WERI-Rb-1 (cell line): ENCODE measurements around the gene GRIK4.

Source experiments
- DNase-seq: peaks from one replicate; pipeline ENCODE4 v3.0.0-alpha.2; 2020
- H3K27ac ChIP-seq: fragments of 250-450 bp; sonication (Bioruptor Pico); 2 replicates; pipeline ENCODE4 v1.5.1; 2020; ENCODE audit warnings: mild to moderate bottlenecking, moderate library complexity
- H3K27me3 ChIP-seq: fragments of 250-450 bp; sonication (Bioruptor Pico); 2 replicates; pipeline ENCODE4 v1.5.1; 2021; ENCODE audit warnings: mild to moderate bottlenecking, low read depth, moderate library complexity; ENCODE audit not compliant: insufficient read depth, severe bottlenecking
- H3K36me3 ChIP-seq: fragments of 250-450 bp; sonication (Bioruptor Pico); 2 replicates; pipeline ENCODE4 v1.5.1; 2020; ENCODE audit warnings: mild to moderate bottlenecking, moderate library complexity
- H3K4me3 ChIP-seq: 2 replicates; pipeline ENCODE4 v1.5.1; 2011; ENCODE audit warnings: low read depth, mild to moderate bottlenecking, control low read depth, low read length
- H3K9me3 ChIP-seq: fragments of 250-450 bp; sonication (Bioruptor Pico); 2 replicates; pipeline ENCODE4 v1.5.1; 2021; ENCODE audit warnings: mild to moderate bottlenecking, moderate library complexity; ENCODE audit not compliant: severe bottlenecking
- TF ChIP-seq, protein P1 (sequence below): IDR thresholded peaks from 2 replicates; pipeline ENCODE4 v1.5.1; 2011; ENCODE audit warnings: low read depth, mild to moderate bottlenecking, control low read depth, inconsistent platforms, low read length

GRIK4 gene

DNA sequence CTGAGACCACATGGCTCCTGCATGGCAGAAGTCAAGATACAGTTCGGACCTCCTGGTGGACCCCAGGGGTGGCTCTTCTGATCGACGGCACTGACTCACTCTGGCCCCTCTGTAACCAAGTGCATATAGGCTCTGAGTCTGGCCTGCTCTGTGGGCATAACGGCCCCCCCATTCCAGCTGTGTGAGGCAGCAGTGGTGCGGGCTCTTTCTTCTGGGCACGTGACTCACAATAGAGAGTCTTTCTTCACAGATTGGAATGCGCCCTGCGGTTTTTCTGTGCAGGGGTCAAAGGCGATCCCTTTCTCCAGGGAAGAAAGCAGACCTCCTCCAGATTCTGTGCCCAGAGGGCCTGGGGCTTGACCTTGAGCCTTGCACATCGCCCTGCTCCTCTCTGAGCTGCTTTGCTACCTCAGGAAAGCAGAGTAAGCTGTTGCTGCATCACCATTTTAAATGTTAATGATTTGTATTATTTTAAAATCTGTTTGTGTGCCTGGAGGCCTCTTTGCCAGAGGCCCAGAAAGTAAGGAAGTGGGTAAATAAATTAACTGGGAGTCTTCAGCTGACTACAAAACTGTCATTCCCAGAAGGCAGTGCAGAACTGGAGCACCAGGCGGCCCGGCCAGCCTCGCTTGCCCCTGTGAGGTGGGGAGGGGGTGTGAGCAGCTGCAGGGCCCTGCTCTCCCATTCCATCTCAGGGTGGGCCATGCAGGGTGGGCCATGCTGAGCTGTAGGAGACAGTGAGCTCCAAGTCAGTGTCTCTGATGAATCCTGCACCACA is 199.0 kb downstream of the GRIK4 start:
- H3K36me3 ChIP-seq = no peaks in the 10 kb centered on the region

DNA sequence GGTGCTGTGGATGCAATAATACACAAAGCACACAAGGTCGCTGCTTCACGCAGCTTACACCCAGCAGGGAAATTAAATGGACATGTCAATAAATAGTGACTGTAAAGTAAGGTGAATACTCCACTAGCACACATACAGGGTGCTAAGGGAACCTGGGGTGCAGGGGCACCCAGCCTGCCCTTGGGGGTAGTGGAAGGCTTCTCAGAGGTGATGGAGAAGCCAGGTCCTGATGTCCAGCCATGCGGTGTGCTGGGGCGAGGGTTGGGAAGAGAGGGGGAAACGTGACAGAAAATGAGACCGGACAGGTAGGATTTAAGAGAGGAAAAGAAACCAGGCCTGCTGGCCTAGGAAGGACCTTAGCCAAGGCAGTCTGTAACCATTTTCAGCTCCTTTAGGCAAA is 200.5 kb downstream of the GRIK4 start:
- TF ChIP-seq, protein P1, sequence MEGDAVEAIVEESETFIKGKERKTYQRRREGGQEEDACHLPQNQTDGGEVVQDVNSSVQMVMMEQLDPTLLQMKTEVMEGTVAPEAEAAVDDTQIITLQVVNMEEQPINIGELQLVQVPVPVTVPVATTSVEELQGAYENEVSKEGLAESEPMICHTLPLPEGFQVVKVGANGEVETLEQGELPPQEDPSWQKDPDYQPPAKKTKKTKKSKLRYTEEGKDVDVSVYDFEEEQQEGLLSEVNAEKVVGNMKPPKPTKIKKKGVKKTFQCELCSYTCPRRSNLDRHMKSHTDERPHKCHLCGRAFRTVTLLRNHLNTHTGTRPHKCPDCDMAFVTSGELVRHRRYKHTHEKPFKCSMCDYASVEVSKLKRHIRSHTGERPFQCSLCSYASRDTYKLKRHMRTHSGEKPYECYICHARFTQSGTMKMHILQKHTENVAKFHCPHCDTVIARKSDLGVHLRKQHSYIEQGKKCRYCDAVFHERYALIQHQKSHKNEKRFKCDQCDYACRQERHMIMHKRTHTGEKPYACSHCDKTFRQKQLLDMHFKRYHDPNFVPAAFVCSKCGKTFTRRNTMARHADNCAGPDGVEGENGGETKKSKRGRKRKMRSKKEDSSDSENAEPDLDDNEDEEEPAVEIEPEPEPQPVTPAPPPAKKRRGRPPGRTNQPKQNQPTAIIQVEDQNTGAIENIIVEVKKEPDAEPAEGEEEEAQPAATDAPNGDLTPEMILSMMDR = no peak

More for the DNA sequence above, 199.0 kb downstream of the GRIK4 start:
- TF ChIP-seq, protein P1 = no peak
- Histone ChIP-seq H3K27ac (no peak overlapping the region), H3K27me3 (no peaks in the 10 kb centered on the region), H3K4me3 (no peak overlapping the region), H3K9me3 (no peaks in the 10 kb centered on the region)
- DNase-seq = no peak

DNA sequence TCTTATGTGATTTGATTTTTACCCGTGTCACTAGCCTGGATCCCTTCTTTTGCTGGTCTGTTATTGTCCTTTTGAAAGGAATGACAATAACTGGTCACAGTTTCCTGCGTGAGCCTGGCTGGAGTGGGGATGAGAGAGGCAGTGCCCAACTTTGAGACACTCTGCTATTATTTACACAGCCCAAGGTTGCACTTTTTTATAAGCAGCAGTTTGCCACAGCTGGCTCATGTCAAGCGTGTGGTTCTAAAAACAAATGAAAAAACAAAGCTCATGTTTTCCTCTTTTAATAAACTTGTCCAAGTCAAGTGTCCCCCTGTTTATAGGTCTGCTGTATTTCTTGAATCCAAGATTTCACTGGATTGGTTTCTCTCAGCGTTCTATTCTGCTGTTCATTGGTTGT is 201.3 kb downstream of the GRIK4 start:
- H3K9me3 ChIP-seq = no peaks in the 10 kb centered on the region
- TF ChIP-seq, protein P1 = no peak
- DNase-seq = no peak
- no peak overlapping the region for H3K4me3 ChIP-seq
- no peak overlapping the region for H3K27ac ChIP-seq
- H3K36me3 ChIP-seq = no peaks in the 10 kb centered on the region
- H3K27me3 ChIP-seq = no peaks in the 10 kb centered on the region

More for the DNA sequence above, 200.5 kb downstream of the GRIK4 start:
- no peaks in the 10 kb centered on the region for H3K36me3 ChIP-seq
- H3K27ac ChIP-seq = no peak overlapping the region
- H3K9me3 ChIP-seq = no peaks in the 10 kb centered on the region
- no peaks in the 10 kb centered on the region for H3K27me3 ChIP-seq
- DNase-seq = no peak
- no peak overlapping the region for H3K4me3 ChIP-seq

DNA sequence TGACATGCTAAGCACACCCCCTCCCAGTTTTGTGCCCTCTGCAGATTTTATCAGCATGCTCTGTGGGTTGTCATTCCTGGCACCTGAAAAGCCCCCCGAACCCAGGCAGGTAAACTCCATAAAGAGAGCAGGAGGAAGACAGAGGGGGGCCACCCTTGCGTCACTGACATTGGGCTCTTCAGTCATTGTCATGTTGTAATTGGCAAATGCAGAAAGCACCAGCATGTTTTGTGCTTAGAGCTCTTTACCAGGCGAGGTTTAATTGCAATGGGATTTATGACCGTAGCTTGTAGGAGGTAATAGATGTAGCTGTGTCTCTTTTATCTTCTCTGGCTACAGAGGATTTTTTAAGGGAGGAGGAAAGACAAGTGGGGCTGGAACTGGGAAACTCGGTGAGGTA is 201.7 kb downstream of the GRIK4 start:
- Histone ChIP-seq H3K36me3 (no peaks in the 10 kb centered on the region), H3K4me3 (no peak overlapping the region), H3K27me3 (no peaks in the 10 kb centered on the region), H3K27ac (no peak overlapping the region), H3K9me3 (no peaks in the 10 kb centered on the region)
- no peak for DNase-seq
- TF ChIP-seq, protein P1 = no peak

DNA sequence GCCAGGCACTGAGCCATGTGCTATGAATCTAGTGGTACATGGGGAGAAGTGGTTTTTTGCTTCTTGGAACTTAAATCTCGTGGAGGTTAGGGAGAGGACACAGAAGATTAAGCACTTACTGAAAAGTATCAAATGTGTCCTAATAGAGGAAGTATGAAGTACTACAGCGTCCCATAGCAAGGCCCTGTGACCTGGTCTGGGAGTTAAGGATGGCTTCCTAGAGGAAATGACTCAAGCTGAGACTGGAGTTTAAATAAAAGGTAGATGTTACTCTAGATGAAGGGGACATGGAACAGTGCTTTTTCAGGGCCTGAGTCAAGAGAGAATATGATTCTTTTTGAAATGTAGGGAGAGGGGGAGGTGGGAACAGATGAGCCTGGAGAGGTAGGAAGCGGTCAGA is 202.9 kb downstream of the GRIK4 start:
- H3K27ac ChIP-seq = no peak overlapping the region
- no peaks in the 10 kb centered on the region for H3K36me3 ChIP-seq
- no peak for DNase-seq
- H3K27me3 ChIP-seq = no peaks in the 10 kb centered on the region
- H3K9me3 ChIP-seq = no peaks in the 10 kb centered on the region
- TF ChIP-seq, protein P1 = no peak
- no peak overlapping the region for H3K4me3 ChIP-seq

DNA sequence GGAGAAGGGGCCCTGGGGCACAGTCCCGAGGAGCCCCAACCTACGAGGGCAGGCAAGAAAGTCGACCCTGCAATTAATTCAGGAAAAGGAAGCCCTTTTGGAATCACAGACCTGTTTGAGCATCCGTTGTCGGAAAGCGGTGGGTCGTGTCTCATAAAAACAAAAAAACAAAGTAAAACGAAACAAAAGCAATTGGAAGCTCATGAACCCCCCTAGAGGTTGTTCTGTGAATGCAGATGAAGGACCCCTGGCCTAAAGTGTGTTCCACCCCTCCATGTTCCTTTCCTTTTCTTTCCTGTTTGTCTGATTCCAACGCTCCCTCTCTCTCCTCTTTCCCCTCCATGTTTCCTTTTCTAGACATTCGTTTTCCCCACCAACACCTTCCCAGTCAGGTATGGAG is 203.7 kb downstream of the GRIK4 start:
- no peak overlapping the region for H3K4me3 ChIP-seq
- no peaks in the 10 kb centered on the region for H3K27me3 ChIP-seq
- H3K27ac ChIP-seq = no peak overlapping the region
- H3K9me3 ChIP-seq = no peaks in the 10 kb centered on the region
- TF ChIP-seq, protein P1 = peak; percentile 70
- H3K36me3 ChIP-seq = no peaks in the 10 kb centered on the region
- DNase-seq = no peak
